A673 (cell line): ENCODE measurements around the gene ST8SIA5.

Source experiments
- EZH2 ChIP-seq: fragments of 200-600 bp; sonication (generic); IDR thresholded peaks from 2 replicates; pipeline ENCODE4 v1.6.1; 2017; ENCODE audit warnings: borderline replicate concordance, low read depth, mild to moderate bottlenecking, mixed read lengths, antibody characterized with exemption, low read length; ENCODE audit not compliant: poor library complexity, severe bottlenecking
- TF ChIP-seq, protein P1 (sequence below): fragments of 300-800, 200-600 bp; sonication (generic); conservative IDR thresholded peaks from 2 replicates; pipeline ENCODE4 v1.5.1; 2017; ENCODE audit warnings: low read depth, mild to moderate bottlenecking, antibody characterized with exemption, low read length, moderate library complexity, mixed read lengths

DNA sequence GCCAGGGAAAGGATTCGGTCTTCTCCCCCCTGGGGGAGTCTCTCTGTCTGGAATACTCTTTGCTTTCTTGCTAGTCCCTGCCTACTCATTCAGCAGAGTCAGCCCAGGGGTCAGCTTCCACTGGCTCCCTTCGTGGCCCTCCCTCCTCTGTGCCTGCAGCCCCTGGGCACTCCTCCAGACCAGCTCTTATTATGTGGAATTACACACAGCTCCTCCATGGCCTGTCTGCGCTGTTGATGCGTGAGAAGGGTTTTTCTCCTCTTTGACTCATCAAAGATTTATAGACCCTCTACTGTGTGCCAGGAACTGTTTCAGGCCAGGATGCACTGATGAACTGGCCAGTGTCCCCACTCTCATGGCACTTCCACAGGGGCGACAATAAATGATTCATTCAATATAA, 44.4 kb downstream of the ST8SIA5 start:
- TF ChIP-seq, protein P1, sequence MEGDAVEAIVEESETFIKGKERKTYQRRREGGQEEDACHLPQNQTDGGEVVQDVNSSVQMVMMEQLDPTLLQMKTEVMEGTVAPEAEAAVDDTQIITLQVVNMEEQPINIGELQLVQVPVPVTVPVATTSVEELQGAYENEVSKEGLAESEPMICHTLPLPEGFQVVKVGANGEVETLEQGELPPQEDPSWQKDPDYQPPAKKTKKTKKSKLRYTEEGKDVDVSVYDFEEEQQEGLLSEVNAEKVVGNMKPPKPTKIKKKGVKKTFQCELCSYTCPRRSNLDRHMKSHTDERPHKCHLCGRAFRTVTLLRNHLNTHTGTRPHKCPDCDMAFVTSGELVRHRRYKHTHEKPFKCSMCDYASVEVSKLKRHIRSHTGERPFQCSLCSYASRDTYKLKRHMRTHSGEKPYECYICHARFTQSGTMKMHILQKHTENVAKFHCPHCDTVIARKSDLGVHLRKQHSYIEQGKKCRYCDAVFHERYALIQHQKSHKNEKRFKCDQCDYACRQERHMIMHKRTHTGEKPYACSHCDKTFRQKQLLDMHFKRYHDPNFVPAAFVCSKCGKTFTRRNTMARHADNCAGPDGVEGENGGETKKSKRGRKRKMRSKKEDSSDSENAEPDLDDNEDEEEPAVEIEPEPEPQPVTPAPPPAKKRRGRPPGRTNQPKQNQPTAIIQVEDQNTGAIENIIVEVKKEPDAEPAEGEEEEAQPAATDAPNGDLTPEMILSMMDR = no peak
- no peak for TF ChIP-seq EZH2
